Loucy (cell line): ENCODE measurements around the gene FAAH.

Source experiments
- CTCF ChIP-seq: fragments of 200-600 bp; sonication (generic); conservative IDR thresholded peaks from 2 replicates; pipeline ENCODE4 v1.5.1; 2014; ENCODE audit warnings: mild to moderate bottlenecking, antibody characterized with exemption, low read length
- EZH2phosphoT487 ChIP-seq: fragments of 200-600 bp; IDR thresholded peaks from 2 replicates; pipeline ENCODE4 v1.6.1; 2018; ENCODE audit warnings: antibody characterized with exemption, mild to moderate bottlenecking, moderate library complexity, borderline replicate concordance

- TF ChIP-seq CTCF (no peak), EZH2phosphoT487 (no peak)
These were observed 27.0 kb upstream of the FAAH start for GRCh38 chr1:46367072-46367471.
